Ascending aorta (tissue), 2 donors: ENCODE data around the gene CCDC6. TPM values are rescaled to one million over a fixed set of nuclear protein-coding genes. Genes with fewer than 3 reads are reported as not detected.

ENCODE experiments used
- DNase-seq, 2 donors: peaks; one replicate each; pipeline ENCODE4 v3.0.0-alpha.2; 2019; ENCODE audit warnings: low spot score in 2 of 2
- H3K27ac ChIP-seq, 2 donors: fragments of 200-600 bp; sonication (generic); one replicate each; pipeline ENCODE4 v1.5.1; 2016 to 2017; ENCODE audit warnings: mild to moderate bottlenecking in 1 of 2
- H3K27me3 ChIP-seq: fragments of 200-600 bp; sonication (generic); one replicate; pipeline ENCODE4 v1.5.1; 2017
- H3K36me3 ChIP-seq, 2 donors: fragments of 200-600 bp; sonication (generic); one replicate each; pipeline ENCODE4 v1.5.1; 2016
- H3K4me1 ChIP-seq, 2 donors: fragments of 200-600 bp; sonication (generic); one replicate each; pipeline ENCODE4 v1.5.1; 2016 to 2017; ENCODE audit warnings: mild to moderate bottlenecking in 1 of 2
- H3K4me3 ChIP-seq, 2 donors: fragments of 200-600 bp; sonication (generic); one replicate each; pipeline ENCODE4 v1.5.1; 2016 to 2017; ENCODE audit warnings: mild to moderate bottlenecking in 1 of 2
- H3K9me3 ChIP-seq, 2 donors: fragments of 200-600 bp; sonication (generic); one replicate each; pipeline ENCODE4 v1.5.1; 2016
- CTCF ChIP-seq, 3 experiments: fragments of 200-600 bp in 2 of 3; fragments of 450-650 bp in 1 of 3; sonication (generic) in 2 of 3; IDR thresholded peaks; one replicate each; pipeline ENCODE4 v1.5.1; 2016 to 2019; ENCODE audit warnings: antibody characterized with exemption in 3 of 3, mild to moderate bottlenecking in 1 of 3, moderate library complexity in 1 of 3
- intact Hi-C: fragments of 100-400 bp; cut with DNase I; formaldehyde crosslinking; loops from one replicate; pipeline ENCODE4 v1.15.1; 2023
- total RNA-seq: library from RNA; depleted of rRNA; stranded (reverse); fragments of >200 nt; gene quantifications from one replicate; pipeline ENCODE4 v1.1.0, GENCODE V29; 2016

The CCDC6 gene
- total RNA-seq, 1 donor from 2014 or later = 21.1 TPM

- H3K4me1 ChIP-seq = peaks cover 12 to 44% of the 10 kb centered on the region in 2 donors
- peak overlapping the region; percentile 19 to 38 for H3K27ac ChIP-seq
- H3K36me3 ChIP-seq = no peaks in the 10 kb centered on the region
- DNase-seq = no peak
- intact Hi-C loops = loop anchor here (10.0 kb wide), 1 partner anchor 545 kb away; no protein-coding TSS in a partner anchor
- TF ChIP-seq CTCF (IDR thresholded peaks at IDR 0.05) = no peak
- H3K4me3 ChIP-seq = peak overlapping the region in 1 of 2 donors; percentile 18
- H3K9me3 ChIP-seq = no peaks in the 10 kb centered on the region
- no peaks in the 10 kb centered on the region for H3K27me3 ChIP-seq
Observed at GRCh38 chr10:59900048-59900727, 6.2 kb downstream of the CCDC6 start.

- H3K27me3 ChIP-seq = no peaks in the 10 kb centered on the region
- TF ChIP-seq CTCF (IDR thresholded peaks at IDR 0.05) = no peak
- intact Hi-C loops = no loop called here
- DNase-seq = no peak
- H3K27ac ChIP-seq = peak overlapping the region in 1 of 2 donors; percentile 18
- no peaks in the 10 kb centered on the region for H3K36me3 ChIP-seq
- no peaks in the 10 kb centered on the region for H3K9me3 ChIP-seq
- H3K4me1 ChIP-seq = peaks cover 20 to 56% of the 10 kb centered on the region in 2 donors
- no peak overlapping the region for H3K4me3 ChIP-seq
Observed at GRCh38 chr10:59898125-59898835, 8.1 kb downstream of the CCDC6 start.

GRCh38 chr10:59896191-59896590 lies 10.2 kb downstream of the CCDC6 start:
- Histone ChIP-seq H3K27ac (peak overlapping the region; percentile 62 to 72), H3K36me3 (no peaks in the 10 kb centered on the region), H3K4me3 (no peak overlapping the region), H3K27me3 (no peaks in the 10 kb centered on the region), H3K4me1 (peaks cover 25 to 72% of the 10 kb centered on the region in 2 donors), H3K9me3 (no peaks in the 10 kb centered on the region)
- no peak for TF ChIP-seq CTCF (IDR thresholded peaks at IDR 0.05)
- intact Hi-C loops = no loop called here
- no peak for DNase-seq

GRCh38 chr10:59895629-59896116 lies 10.7 kb downstream of the CCDC6 start:
- no peaks in the 10 kb centered on the region for H3K27me3 ChIP-seq
- peak overlapping the region; percentile 62 to 72 for H3K27ac ChIP-seq
- peaks cover 25 to 72% of the 10 kb centered on the region in 2 donors for H3K4me1 ChIP-seq
- TF ChIP-seq CTCF (IDR thresholded peaks at IDR 0.05) = no peak
- intact Hi-C loops = no loop called here
- no peaks in the 10 kb centered on the region for H3K9me3 ChIP-seq
- H3K4me3 ChIP-seq = no peak overlapping the region
- no peaks in the 10 kb centered on the region for H3K36me3 ChIP-seq
- DNase-seq = no peak

- intact Hi-C loops = no loop called here
- peak in 1 of 2 donors; percentile 76 for DNase-seq
- H3K4me1 ChIP-seq = peaks cover 19 to 63% of the 10 kb centered on the region in 2 donors
Observed at GRCh38 chr10:59894114-59894513, 12.2 kb downstream of the CCDC6 start.

More at GRCh38 chr10:59894114-59894513, 12.2 kb downstream of the CCDC6 start:
- no peaks in the 10 kb centered on the region for H3K27me3 ChIP-seq
- no peaks in the 10 kb centered on the region for H3K9me3 ChIP-seq
- TF ChIP-seq CTCF (IDR thresholded peaks at IDR 0.05) = no peak
- H3K27ac ChIP-seq = peak overlapping the region; percentile 62 to 72
- peaks cover 8 to 9% of the 10 kb centered on the region in 2 donors for H3K36me3 ChIP-seq
- no peak overlapping the region for H3K4me3 ChIP-seq
